GM23338 (cell line): ENCODE results near the gene DNAJA2.

Source experiments
- EZH2phosphoT487 ChIP-seq: fragments of 200-600 bp; sonication (generic); IDR thresholded peaks from one replicate; pipeline ENCODE4 v1.8.1; 2018; ENCODE audit warnings: antibody characterized with exemption; ENCODE audit not compliant: unreplicated experiment
- JUNB ChIP-seq: IDR thresholded peaks from one replicate; pipeline ENCODE4 v1.6.1; 2016; ENCODE audit warnings: antibody characterized with exemption; ENCODE audit not compliant: unreplicated experiment
- POLR2AphosphoS5 ChIP-seq: IDR thresholded peaks from 2 replicates; pipeline ENCODE4 v1.6.1; 2016; ENCODE audit warnings: antibody characterized with exemption, low read depth
- TF ChIP-seq, protein P1 (sequence below), 2 experiments: fragments of 200-600 bp in 1 of 2; sonication (generic) in 1 of 2; conservative IDR thresholded peaks; 2 replicates each; pipeline versions ENCODE4 v1.5.1 to v1.6.1; 2016 to 2017; ENCODE audit warnings: antibody characterized with exemption in 2 of 2, low read depth in 2 of 2, mild to moderate bottlenecking in 2 of 2, moderate library complexity in 1 of 2

DNA sequence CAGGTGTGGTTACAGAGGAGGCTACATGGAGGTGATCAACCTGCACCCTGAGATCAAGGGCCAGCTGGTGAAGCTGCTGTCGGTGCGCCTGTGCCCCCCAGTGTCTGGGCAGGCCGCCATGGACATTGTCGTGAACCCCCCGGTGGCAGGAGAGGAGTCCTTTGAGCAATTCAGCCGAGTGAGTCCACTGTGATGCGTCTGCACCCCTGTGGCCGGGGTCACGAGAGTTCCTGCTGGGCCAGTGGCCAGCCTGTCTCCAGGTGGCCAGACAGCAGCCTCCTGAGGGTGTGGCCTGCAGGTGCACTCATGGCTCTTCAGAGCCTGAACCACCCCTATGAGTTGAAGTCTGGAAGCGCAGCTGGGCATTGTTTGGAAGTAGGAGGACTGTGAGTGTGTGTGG, 51.2 kb downstream of the DNAJA2 start:
- TF ChIP-seq EZH2phosphoT487 (no peak), JUNB (no peak), POLR2AphosphoS5 (no peak)
- TF ChIP-seq, protein P1, sequence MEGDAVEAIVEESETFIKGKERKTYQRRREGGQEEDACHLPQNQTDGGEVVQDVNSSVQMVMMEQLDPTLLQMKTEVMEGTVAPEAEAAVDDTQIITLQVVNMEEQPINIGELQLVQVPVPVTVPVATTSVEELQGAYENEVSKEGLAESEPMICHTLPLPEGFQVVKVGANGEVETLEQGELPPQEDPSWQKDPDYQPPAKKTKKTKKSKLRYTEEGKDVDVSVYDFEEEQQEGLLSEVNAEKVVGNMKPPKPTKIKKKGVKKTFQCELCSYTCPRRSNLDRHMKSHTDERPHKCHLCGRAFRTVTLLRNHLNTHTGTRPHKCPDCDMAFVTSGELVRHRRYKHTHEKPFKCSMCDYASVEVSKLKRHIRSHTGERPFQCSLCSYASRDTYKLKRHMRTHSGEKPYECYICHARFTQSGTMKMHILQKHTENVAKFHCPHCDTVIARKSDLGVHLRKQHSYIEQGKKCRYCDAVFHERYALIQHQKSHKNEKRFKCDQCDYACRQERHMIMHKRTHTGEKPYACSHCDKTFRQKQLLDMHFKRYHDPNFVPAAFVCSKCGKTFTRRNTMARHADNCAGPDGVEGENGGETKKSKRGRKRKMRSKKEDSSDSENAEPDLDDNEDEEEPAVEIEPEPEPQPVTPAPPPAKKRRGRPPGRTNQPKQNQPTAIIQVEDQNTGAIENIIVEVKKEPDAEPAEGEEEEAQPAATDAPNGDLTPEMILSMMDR (conservative IDR thresholded peaks at IDR 0.05; ENCODE audit: low read depth in 2 of 2) = no peak
